GM19463 (cell line): ENCODE data around the gene GLI1.
"Not testable (repeated sequence)": the region's sequence is repeated elsewhere in the genome, so short reads cannot be mapped to it uniquely, and the experiment has no call there.

Experiments used
- ATAC-seq: cut with Tn5 transposase; IDR thresholded peaks from one replicate; pipeline ENCODE4 v1.9.1; 2021; ENCODE audit warnings: mild to moderate bottlenecking, moderate library complexity; ENCODE audit not compliant: unreplicated experiment

The GLI1 gene

DNA sequence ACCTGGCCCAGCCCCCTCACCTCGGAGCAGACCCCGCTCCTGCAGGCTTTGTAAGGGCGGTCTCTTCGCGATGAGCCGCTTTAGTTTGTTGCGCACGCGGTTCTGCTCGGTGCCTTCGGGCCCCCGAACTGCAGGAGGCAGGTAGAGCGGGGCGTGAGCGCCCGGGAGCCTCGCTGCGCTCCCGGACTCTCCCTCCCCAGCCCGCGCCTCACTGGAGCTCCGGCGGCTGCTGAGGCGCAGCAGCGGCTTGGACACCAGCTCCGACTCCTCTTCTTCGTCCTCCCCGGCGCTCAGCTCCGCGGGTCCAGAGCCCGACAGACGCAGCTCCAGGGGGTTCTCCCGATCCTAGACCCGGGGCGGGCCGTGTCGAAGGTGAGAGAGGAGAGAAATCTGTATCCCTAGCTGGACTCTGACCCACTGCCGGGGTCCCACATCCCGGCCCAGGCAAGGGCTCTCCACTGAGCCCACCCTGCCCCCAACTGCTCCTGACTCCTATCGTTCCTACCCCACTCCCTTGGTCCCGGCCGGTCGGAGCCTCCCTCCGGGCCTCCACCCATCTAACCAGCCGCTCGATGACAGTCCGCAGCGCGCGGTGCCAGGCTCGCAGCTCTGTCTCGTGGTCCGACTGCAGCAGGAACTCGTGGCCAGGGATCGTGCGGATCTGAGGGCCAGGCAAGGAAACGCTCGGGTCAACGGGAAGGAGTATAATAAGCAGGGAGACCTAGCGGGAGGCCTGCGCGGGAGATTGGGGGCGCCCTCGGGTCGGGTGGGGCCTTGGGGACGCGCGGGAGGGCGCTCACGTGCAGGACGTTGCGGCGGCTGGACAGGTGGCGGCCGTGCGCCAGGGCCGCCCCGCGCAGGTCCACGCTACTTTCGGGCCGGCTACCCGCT is 15.9 kb downstream of the GLI1 start:
- no peak for ATAC-seq

DNA sequence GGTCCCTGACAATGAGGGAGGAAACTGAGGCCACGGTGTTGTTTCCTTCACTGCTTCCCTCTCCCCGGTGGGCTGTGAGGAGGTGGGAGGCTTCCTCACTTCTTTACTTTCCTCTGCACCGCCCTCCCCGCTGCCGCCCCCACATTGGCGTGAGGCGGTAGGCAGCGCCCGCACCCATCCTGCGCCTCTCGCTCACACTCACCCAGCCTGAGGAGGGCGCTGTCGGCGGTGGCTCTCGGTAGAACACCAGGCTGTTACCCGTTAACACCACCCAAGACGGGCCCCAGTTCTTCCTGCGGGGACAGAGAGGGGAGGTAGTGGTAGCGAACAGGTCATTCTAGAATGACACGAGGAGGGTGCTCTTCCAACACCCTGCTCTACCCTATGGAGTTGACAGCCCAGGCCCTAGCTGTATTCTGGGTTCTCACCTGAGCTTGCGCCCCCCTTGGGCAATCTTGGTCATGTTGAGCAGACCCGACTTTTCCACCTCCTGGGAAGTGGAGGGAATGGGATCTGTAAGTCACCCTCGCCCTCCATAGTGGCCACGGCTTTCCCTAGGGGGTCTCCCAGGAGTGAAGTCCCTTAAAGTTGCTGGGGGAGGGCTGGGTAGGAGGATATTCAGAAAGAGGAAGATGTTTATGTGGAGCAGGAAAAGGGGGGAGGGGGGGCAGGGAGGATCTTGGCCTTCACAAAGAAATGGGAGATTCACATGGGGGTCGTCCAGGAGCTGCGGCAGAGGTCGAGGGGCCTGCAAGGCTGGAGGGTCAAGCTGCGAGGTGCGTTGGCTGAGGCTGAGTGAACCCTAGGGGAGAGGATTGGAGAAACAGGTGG is 16.8 kb downstream of the GLI1 start:
- peak; percentile 35 for ATAC-seq

DNA sequence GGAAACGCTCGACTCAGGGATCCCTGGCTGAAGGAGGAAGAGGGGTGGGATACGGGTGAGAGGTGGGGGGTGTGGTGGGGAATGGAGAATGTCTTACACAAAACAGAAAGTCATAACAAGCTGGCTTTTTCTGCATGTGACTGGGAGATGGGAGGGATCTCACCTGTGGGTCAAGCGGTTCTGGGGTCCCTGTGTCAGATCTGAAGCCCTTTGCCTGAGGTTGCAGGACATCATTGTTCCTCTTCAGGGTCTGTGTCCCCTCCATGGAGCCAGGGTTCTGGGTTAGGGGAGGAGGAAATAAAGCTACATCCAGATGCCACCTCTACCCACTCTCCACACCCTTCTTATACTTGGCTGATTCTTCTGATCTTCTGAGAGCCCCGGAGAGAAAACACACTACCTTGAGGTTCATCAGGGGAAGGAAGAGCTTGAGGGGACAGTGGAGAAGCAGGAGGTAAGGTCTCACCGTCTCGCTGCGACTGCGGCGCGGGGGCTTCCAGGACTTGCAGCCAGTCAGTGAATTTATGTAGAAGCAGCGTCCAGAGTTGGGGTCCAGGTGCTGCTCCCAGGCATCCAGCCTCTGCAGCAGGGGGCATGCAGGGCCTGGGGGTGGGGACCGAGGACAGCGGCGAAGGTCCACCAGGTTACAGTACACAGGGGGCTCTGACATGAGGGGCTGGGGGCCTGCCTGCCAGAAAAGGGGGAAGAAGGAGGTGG is 17.6 kb downstream of the GLI1 start:
- no peak for ATAC-seq

DNA sequence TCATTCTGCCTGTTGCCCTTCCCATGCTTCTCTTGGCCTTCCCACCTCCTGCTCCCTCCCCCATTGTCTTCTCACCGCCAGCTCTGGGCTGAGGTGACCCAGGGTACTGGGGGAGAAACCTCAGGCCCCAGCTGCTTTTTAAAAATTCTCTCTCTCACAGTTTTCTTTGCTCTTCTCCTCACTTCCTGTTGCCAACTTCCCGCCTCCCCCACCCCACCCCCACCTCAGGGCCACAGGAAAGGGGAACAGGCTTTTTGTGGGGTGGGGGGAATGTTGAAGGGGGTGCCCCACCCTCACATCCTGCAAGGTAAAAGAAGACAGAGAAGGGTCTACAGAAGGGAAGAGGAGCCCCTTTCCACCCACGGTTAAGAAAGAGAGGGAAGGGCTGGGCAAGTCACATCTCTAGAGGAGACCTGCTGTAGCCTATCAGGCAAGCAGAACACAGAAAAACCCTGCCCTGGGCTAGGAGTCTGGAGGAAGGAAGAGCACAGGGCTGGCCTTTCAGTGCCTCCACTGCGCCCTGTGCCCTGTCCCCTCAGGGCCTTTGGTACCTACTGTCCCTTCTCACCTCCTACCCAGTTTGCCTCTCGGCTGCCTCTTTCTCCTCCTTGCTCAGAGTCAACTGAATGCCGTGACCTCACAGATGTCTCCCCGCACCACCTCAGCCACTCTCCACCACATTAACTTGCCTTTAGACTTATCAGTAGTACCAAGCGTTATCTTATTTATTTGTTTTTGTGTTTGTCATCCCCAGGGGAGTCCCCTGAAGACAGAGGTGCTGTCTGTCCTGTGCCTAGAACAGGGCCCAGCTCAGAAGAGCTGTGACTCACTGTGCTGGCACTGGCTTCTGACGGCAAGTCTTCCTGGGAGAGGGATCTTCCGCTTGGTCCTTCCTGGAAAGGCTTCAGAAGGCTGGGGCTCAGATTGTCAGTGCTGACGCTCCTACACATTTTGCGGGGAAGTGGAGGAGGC is 18.4 kb downstream of the GLI1 start:
- ATAC-seq = peak; percentile 35

DNA sequence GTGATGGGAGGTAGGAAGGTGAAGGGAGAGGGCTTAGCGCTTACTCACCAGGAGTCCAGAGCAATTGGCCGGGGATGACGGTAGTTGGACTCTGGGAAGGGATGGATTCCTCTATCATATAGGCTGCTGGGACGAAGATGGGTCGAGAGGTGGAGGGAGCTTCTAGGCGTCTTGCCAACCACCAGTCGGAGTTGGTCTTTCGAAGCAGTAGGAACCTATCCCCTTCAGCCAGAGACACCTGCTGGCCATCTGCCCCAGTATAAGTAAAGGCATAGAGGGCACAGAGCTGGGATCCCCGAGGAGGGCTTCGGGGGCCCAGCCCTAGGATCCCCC is 19.4 kb downstream of the GLI1 start:
- ATAC-seq = no peak

DNA sequence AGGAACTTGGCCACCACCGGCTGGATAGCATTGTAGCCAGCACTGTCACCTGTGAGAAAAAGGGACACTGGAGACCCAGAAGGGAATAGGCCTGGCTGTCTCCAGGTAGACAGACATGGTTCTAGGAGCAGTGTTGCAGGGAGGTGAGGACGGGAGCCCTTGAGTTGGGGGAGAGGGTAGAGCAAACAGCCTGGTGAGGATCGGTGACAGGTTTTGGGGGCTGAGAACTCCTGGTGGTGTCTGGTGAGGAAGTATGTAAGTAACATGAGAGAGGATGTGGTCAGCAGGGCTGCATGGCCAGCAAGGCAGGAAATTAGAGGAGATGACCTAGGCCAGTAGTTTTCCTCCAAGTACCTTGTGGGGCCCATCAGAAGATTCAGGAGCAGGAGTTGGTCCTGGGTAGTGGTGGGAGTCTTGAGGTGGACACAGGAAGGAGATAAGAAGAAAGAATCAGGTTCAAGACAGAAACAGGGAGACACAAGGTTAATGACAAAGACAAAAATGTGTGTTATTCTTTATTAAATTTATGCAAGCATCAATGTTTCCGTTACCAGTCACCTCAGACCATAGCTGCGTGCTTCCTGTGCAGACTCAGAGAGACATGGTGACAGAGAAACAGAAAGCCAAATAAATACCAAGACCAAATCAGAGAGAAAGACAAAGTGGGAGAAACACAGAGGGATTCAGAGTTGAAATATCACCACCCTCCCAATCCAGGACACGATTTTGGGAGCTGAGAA is 20.0 kb downstream of the GLI1 start, which contains the start of gene ARHGAP9:
Gene ARHGAP9, minus strand, starts transcription at position 491 of the 740 bp plus-strand sequence. Its CDS starts 460 bp downstream, at position 31.
- ATAC-seq = no peak

DNA sequence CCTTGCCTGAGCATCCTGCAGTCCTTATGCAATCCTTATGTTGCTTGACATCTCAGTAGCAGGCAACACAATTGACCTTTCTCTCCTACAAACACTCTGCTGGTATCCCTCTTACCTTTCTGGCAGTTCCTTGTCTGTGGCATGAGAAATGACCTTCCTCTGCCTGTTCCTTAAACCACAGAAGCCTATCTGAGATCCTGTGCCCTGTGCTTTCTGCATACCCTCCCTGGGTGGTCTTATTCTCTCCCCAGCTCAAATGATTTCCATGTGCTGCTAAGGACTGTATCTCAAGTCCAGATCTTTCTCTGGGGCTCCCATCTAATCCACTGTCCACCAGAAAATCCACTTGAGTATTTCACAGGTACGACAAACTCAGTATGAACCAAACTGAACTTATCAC is 22.1 kb downstream of the GLI1 start:
- no peak for ATAC-seq

DNA sequence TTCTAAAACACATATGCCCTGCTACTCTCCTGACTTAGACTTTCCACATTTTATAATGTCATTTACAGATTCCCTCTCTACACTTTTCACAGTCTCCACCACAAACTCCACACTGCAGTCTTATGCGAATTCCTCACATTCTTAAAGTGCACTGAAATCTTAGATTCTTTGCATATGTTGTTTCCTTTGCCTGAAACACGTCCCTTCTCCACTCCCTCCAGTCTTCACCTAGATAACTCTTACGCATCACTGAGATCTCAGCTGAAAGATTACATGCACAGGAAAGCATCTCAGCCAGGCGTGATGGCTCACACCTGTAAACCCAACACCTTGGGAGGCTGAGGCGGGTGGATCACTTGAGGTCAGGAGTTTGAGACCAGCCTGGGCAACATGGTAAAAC is 23.9 kb downstream of the GLI1 start:
- no peak for ATAC-seq

DNA sequence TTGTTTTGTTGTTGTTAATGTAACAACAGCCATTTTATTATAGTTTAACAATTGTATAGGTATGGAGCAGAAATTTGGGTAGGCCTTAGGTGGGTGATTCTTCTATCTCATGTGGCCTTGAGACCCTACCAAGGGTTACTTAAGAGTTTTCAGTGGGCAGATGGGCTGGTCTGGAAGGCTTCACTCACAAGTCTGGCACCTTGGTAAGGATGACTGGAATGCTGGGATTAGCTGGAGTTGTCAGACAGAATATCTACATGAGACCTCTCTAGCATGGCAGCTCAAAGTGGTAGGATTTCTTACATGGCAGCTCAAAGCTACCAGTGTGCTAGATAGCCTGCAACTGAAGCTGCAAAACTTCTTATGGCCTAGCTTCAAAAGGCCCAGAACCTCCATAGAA is 26.1 kb downstream of the GLI1 start:
- ATAC-seq = no peak

DNA sequence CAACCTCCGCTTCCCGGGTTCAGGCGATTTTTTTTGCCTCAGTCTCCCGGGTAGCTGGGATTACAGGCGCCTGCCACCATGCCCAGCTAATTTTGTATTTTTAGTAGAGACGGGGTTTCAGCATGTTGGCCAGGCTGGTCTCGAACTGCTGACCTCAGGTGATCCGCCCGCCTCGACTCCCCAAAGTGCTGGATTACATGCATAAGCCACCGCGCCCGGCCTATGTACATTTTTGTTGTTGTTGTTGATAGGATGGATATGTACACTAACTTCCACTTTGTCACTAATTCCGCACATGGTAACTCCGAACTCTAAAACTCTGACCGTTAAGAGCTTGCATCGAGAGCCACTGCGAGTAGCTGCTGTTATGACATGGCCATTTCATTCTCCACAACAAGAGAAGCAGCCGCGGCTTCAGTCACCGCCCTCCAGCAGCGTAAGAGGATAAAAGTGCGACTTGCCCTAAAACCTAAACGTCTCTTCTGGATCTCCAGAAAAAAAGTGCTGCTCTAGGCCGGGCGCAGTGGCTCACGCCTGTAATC is 27.5 kb downstream of the GLI1 start:
- no peak for ATAC-seq

DNA sequence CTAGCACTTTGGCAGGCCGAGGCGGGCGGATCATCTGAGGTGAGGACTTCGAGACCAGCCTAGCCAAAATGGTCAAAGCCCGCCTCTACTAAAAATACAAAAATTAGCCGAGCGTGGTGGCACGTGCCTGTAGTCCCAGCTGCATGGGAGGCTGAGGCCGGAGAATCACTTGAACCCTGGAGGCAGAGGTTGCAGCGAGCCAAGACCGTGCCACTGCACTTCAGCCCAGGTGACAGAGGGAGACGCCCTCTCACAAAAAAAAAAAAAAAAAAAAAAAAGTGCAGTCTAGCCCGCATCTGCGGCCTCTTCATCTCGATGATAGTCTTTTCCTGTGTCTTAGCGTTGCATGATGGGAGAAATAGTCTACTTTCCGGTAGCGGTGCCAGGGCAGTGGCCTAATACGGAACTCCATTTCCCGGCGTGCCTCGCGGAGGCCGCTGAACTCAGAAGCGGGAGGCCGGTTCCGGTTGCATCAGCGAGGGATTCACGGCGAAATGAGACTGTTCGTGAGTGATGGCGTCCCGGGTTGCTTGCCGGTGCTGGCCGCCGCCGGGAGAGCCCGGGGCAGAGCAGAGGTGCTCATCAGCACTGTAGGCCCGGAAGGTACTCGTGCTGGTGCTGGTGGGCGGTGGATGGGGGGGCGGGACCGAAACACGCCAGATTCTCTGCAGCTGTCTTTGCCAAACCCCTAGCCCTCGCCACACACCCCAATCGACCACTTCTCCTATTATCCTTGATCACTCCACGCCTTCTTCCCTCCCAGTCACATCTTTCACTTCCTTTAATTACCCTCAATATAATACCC is 28.2 kb downstream of the GLI1 start, which contains the start of gene MARS1:
Gene MARS1, plus strand, starts transcription at position 472 of the 805 bp plus-strand sequence. Its CDS starts 23 bp downstream, at position 495.
- peak; percentile 99 for ATAC-seq

DNA sequence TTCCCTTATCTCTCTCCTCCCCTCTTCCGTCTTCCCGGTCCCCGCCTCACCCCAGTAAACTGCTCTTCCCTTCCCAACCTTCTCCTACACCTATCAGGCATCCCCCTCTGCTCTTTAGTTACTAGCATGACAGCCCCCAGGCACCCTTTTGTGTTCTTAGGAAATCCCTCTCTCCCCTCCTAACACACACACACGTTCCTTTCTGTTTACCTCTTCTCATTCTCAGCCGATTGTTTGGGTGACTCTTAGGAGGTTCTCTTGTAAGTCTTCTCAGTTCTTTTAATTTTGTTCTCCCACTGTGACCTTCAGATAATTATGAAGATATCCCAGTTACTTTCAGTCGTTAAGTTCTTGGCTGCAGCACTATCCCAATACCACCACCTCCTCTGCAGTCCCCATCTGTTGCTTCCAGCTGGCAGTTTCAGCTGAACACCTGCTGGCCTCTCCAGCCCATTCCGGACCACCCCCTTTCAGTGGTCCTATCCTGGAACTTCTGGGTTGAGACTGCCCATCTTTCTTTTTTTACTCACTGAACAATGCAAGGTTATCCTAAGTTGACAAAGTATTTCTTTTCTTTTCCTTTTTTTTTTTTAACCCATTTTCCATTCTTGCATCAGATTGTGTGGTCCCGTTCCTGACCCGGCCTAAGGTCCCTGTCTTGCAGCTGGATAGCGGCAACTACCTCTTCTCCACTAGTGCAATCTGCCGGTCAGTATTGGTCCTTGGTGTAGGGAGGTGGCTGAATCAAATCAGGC is 29.0 kb downstream of the GLI1 start:
- no peak for ATAC-seq

DNA sequence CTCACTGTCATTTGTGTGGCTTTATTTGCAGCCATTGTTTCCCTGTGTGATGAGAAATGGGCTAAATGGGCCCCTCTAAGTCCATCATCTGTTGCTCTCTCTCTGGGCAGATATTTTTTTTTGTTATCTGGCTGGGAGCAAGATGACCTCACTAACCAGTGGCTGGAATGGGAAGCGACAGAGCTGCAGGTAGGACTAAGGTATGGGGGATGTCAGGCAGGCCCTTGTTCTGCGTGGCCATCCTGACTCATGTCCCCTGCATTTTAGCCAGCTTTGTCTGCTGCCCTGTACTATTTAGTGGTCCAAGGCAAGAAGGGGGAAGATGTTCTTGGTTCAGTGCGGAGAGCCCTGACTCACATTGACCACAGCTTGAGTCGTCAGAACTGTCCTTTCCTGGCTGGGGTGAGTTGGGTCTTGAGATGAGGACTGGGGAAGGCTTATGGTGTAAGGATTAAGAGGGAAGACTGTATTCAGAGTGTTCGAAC is 29.6 kb downstream of the GLI1 start:
- ATAC-seq = no peak

DNA sequence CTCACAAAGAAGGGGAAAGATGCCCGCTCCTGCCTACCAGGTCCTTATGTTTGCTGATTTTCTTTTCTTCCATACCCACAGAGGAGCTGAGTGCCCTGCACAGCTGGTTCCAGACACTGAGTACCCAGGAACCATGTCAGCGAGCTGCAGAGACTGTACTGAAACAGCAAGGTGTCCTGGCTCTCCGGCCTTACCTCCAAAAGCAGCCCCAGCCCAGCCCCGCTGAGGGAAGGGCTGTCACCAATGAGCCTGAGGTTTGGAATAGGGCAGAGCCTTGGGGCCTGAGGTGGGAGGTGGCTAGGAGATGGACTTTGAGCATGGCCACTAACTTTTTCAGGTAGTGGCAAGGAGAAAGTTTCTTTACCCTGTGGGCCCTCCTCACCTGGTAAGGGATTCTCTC is 30.5 kb downstream of the GLI1 start:
- no peak for ATAC-seq

DNA sequence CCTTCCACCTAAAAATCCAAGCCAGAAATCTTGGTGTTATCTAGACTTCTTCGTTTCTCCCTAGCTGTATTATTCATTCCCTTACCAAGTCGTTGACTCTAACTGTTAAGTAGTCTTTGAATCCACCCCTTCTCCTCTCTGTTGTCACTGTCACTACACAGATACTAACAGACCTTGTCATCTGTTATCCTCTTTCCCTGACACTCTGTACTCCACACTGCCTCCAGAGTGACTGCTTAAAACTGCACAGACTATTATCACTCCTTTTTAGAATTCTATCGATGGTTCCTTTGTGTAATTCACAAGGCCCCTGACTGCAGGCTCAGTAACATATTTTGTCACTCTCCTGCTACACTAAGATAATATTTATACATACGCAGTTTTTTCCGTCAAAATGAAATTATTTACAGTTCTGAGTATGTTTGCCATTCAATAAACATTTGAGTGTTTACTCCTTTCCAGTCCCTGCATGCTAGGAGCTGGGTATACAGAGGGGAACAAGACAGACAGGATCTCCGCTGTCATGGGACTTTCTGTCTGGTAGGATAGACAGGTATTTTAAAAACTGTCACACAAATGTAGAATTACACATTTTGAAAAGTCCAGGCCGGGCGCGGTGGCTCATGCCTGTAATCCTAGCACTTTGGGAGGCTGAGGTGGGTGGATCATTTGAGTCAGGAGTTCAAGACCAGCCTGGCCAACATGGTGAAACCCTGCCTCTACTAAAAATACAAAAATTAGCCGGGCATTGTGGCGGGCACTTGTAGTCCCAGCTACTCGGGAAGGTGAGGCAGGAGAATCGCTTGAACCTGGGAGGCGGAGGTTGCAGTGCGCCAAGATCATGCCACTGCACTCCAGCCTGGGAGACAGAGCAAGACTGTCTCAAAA is 32.1 kb downstream of the GLI1 start:
- no peak for ATAC-seq

DNA sequence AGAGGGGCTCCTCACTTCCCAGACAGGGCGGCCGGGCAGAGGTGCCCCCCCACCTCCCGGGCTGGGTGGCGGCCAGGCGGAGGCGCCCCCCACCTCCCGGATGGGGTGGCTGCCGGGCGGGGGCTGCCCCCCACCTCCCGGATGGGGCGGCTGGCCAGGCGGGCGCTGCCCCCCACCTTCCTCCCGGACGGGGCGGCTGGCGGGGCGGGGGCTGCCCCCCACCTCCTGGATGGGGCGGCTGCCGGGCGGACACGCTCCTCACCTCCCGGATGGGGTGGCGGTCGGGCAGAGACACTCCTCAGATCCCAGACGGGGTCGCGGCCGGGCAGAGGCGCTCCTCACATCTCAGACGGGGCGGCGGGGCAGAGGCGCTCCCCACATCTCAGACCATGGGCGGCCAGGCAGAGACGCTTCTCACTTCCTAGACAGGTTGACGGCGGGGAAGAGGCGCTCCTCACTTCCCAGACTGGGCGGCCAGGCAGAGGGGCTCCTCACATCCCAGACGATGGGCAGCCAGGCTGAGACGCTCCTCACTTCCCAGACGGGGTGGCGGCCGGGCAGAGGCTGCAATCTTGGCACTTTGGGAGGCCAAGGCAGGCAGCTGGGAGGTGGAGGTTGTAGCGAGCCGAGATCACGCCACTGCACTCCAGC is 35.6 kb downstream of the GLI1 start:
- not testable (repeated sequence) for ATAC-seq
